ENCODE measurements around the gene ZNF618.

DNA sequence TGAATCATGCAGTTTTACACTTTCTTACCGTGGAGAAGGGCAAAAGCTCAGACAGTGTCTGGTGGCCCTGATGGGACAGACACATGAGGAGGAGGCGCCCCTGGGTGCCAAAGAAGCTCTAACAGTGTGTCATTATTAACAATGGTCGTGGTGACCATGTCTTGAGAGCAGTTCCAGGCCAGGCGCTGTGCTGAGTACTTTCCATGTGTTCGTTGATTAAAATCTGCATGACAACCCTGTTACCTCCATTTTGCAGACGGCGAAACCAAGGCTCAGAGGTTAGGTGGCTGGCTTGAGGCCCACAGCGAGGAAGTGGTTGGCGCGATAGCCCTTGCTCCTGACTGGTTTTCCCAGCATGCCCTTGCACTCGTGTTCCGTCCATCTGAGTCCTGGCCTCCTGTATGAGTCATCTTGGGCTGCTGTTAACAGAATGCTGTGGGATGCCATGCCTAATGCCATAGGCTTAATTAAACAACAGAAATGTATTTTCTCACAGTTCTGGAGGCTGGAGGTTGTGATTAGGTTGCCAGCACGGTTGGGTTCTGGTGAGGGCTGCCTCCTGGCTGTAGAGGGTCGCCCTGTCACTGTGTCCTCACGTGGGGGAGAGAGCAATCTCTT is 110.0 kb downstream of the ZNF618 start:
- TF ChIP-seq, protein P1, sequence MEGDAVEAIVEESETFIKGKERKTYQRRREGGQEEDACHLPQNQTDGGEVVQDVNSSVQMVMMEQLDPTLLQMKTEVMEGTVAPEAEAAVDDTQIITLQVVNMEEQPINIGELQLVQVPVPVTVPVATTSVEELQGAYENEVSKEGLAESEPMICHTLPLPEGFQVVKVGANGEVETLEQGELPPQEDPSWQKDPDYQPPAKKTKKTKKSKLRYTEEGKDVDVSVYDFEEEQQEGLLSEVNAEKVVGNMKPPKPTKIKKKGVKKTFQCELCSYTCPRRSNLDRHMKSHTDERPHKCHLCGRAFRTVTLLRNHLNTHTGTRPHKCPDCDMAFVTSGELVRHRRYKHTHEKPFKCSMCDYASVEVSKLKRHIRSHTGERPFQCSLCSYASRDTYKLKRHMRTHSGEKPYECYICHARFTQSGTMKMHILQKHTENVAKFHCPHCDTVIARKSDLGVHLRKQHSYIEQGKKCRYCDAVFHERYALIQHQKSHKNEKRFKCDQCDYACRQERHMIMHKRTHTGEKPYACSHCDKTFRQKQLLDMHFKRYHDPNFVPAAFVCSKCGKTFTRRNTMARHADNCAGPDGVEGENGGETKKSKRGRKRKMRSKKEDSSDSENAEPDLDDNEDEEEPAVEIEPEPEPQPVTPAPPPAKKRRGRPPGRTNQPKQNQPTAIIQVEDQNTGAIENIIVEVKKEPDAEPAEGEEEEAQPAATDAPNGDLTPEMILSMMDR (IDR thresholded peaks at IDR 0.05; ENCODE audit: borderline replicate concordance, extremely low read depth, low read length, poor library complexity, severe bottlenecking), result no peak
- TF ChIP-seq EZH2 (IDR thresholded peaks at IDR 0.05; ENCODE audit: borderline replicate concordance, low read depth, low read length, severe bottlenecking), result no peak
